Skeletal muscle satellite cell (primary cell): ENCODE data around the gene TICAM1.
"Not testable (repeated sequence)": the region's sequence is repeated elsewhere in the genome, so short reads cannot be mapped to it uniquely, and the experiment has no call there.

Experiments used
- H3K27me3 ChIP-seq: 2 replicates; pipeline ENCODE4 v1.7.0; 2013; ENCODE audit warnings: low read length; ENCODE audit not compliant: control insufficient read depth, insufficient read depth
- H3K36me3 ChIP-seq: 2 replicates; pipeline ENCODE4 v1.7.0; 2013; ENCODE audit warnings: mild to moderate bottlenecking, control low read depth, low read length; ENCODE audit not compliant: insufficient read depth
- H3K4me1 ChIP-seq: 2 replicates; pipeline ENCODE4 v1.7.0; 2013; ENCODE audit warnings: low read length; ENCODE audit not compliant: control insufficient read depth, insufficient read depth
- H3K4me2 ChIP-seq: 2 replicates; pipeline ENCODE4 v1.7.0; 2013; ENCODE audit warnings: mild to moderate bottlenecking, low read length
- H3K4me3 ChIP-seq: 2 replicates; pipeline ENCODE4 v1.7.0; 2013; ENCODE audit warnings: low read length
- H3K9ac ChIP-seq: 2 replicates; pipeline ENCODE4 v1.7.0; 2013; ENCODE audit warnings: mild to moderate bottlenecking, low read depth, low read length, moderate library complexity
- H3K9me3 ChIP-seq: replicated peaks from 2 replicates; pipeline ENCODE4 v1.7.0; 2013; ENCODE audit warnings: mild to moderate bottlenecking, control low read depth, low read length

TICAM1 gene

DNA sequence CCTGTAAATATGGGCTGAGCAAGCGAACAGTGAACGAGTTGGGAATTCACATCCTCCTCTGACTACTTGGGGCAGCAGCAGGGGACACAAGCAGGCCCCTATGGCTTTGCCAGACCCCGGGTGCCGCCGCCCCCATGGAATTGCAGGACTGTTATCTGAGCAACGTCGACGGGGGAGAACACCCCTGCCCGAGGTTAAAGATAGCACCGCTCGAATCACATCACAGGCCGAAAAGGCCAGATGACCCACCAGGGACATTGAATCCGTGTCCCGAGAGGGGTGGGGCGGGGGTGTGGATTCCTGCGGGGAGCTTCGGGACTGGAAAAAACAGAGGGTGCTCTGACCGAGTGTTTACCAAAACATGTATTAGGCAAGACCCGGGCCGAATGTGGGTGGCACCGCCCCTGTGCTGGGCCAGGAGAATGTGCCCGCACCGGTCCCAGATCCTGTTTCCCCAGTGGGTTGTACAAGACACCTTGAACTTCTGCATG, 30.9 kb downstream of the TICAM1 start:
- H3K4me2 ChIP-seq: no peak overlapping the region
- no peaks in the 10 kb centered on the region for H3K4me1 ChIP-seq
- H3K4me3 ChIP-seq: no peak overlapping the region
- no peaks in the 10 kb centered on the region for H3K9me3 ChIP-seq
- peaks cover 14% of the 10 kb centered on the region for H3K36me3 ChIP-seq
- H3K27me3 ChIP-seq: no peaks in the 10 kb centered on the region
- H3K9ac ChIP-seq: no peak overlapping the region

DNA sequence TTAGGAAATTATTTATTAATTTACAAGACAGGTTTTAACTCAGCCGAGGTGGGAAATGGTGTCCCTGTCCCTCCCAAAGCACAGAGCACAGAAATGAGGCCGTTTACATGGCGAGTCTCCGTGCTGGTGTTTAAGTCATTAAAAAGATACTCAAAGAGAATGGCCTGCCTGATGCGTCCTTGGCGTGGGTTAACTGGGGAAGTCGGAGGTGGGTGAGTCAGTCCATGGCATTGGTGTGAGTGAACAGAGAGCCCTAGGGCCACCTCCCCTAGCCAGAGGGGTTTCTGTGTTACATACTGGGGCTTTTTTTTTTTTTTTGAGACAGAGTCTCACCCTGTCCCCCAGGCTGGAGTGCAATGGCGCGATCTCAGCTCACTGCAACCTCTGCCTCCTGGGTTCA, 36.1 kb downstream of the TICAM1 start:
- Histone ChIP-seq H3K4me2 (peak overlapping the region; percentile 42), H3K4me3 (no peak overlapping the region), H3K9ac (no peak overlapping the region), H3K4me1 (peaks cover 26% of the 10 kb centered on the region), H3K36me3 (peaks cover 41% of the 10 kb centered on the region), H3K27me3 (no peaks in the 10 kb centered on the region), H3K9me3 (no peaks in the 10 kb centered on the region)

DNA sequence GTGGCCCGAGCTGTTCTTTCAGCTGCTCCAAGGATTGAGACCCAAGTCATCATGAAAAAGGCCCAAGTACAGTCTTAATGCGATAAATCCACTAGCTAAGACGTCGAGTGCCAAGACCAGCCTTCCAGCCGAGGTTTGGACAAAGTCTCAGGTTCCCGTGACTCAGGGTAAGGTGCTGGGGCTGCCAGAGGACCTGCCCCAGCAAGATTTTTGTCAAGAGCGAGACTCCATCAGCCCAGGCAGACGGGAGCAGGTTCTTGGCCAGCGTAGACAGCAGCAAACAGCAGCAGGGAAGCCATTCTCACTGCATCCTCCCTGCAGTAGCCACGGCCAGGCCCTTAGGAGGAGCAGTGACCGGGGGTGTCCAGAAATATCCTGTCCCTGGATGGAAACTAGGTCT, 36.5 kb downstream of the TICAM1 start:
- no peaks in the 10 kb centered on the region for H3K27me3 ChIP-seq
- peaks cover 26% of the 10 kb centered on the region for H3K4me1 ChIP-seq
- H3K4me3 ChIP-seq: no peak overlapping the region
- no peak overlapping the region for H3K9ac ChIP-seq
- peaks cover 41% of the 10 kb centered on the region for H3K36me3 ChIP-seq
- no peaks in the 10 kb centered on the region for H3K9me3 ChIP-seq
- peak overlapping the region; percentile 42 for H3K4me2 ChIP-seq

DNA sequence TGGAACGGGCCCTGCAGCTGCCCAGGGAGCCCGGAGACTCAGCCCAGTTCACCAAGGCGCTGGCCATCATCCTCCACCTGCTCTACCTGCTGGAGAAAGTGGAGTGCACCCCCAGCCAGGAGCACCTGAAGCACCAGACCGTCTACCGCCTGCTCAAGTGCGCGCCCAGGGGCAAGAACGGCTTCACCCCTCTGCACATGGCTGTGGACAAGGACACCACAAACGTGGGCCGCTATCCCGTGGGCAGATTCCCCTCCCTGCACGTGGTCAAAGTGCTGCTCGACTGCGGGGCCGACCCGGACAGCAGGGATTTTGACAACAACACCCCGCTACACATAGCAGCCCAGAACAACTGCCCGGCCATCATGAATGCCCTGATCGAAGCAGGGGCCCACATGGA, 38.2 kb downstream of the TICAM1 start:
- H3K4me1 ChIP-seq: peaks cover 26% of the 10 kb centered on the region
- peak overlapping the region; percentile 91 for H3K4me3 ChIP-seq
- H3K4me2 ChIP-seq: peak overlapping the region; percentile 97
- not testable (repeated sequence) for H3K27me3 ChIP-seq, H3K9ac ChIP-seq, H3K9me3 ChIP-seq
- peaks cover 38% of the 10 kb centered on the region for H3K36me3 ChIP-seq

DNA sequence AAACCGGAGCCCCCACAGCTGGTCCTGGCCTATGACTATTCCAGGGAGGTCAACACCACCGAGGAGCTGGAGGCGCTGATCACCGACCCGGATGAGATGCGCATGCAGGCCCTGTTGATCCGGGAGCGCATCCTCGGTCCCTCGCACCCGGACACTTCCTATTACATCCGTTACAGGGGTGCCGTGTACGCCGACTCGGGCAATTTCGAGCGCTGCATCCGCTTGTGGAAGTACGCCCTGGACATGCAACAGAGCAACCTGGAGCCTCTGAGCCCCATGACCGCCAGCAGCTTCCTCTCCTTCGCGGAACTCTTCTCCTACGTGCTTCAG, 38.7 kb downstream of the TICAM1 start:
- H3K4me2 ChIP-seq: peak overlapping the region; percentile 97
- H3K9ac ChIP-seq: peak overlapping the region; percentile 93
- not testable (repeated sequence) for H3K9me3 ChIP-seq, H3K27me3 ChIP-seq
- H3K4me1 ChIP-seq: peaks cover 26% of the 10 kb centered on the region
- H3K36me3 ChIP-seq: peaks cover 38% of the 10 kb centered on the region
- peak overlapping the region; percentile 91 for H3K4me3 ChIP-seq

DNA sequence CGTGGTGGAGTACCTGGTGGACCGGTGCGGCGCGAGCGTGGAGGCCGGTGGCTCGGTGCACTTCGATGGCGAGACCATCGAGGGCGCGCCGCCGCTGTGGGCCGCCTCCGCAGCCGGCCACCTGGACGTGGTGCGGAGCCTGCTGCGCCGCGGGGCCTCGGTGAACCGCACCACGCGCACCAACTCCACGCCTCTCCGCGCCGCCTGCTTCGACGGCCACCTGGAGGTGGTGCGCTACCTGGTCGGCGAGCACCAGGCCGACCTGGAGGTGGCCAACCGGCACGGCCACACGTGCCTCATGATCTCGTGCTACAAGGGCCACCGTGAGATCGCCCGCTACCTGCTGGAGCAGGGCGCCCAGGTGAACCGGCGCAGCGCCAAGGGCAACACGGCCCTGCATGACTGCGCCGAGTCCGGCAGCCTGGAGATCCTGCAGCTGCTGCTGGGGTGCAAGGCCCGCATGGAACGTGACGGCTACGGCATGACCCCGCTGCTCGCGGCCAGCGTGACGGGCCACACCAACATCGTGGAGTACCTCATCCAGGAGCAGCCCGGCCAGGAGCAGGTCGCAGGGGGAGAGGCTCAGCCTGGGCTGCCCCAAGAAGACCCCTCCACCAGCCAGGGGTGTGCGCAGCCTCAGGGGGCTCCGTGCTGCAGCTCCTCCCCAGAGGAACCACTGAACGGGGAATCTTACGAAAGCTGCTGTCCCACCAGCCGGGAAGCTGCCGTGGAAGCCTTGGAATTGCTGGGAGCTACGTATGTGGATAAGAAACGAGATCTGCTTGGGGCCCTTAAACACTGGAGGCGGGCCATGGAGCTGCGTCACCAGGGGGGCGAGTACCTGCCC, 39.3 kb downstream of the TICAM1 start:
- H3K9ac ChIP-seq: peak overlapping the region; percentile 93
- not testable (repeated sequence) for H3K27me3 ChIP-seq, H3K9me3 ChIP-seq
- peak overlapping the region; percentile 97 for H3K4me2 ChIP-seq
- peaks cover 38% of the 10 kb centered on the region for H3K36me3 ChIP-seq
- H3K4me3 ChIP-seq: peak overlapping the region; percentile 91
- peaks cover 26% of the 10 kb centered on the region for H3K4me1 ChIP-seq

DNA sequence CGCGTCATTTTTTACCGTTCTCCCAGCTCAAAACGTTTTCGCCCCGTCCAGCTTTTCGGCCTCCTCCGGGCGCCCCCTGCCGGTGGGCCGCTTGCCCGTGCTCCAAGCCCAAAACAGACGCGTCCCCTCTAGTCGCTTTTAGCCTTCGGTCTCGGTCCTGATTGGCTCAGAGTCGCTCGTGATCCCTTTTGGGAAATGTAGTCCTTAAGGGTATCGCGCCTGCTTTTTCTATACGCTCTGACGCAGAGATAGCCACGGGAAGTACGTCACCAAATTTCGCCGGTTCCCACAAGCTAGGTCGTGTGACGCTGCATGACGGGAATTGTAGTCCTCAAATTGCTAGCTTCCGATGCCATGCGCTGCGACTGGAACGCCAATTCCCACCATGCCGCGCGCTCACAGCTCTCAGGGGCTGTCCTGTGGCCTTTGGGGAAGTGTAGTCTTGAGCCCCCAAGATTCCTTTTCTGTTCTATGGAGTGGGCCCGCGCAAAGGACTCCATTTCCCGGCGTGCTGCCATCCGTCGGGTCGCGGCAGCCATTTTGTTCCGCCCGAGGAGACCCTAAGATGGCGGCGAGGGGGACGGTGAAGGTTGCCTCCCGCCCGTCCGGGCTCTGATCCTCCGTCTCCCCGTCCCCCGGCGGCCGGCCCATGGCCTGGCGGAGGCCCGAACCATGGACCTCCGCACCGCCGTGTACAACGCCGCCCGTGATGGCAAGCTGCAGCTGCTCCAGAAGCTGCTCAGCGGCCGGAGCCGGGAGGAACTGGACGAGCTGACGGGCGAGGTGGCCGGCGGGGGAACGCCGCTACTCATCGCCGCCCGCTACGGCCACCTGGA, 40.1 kb downstream of the TICAM1 start, which contains the start of gene FEM1A:
TSS of gene FEM1A (plus strand) at position 552 of the 836 bp plus-strand sequence. CDS start at position 673, 121 bp downstream.
- no peaks in the 10 kb centered on the region for H3K9me3 ChIP-seq
- no peaks in the 10 kb centered on the region for H3K27me3 ChIP-seq
- H3K36me3 ChIP-seq: peaks cover 32% of the 10 kb centered on the region
- peaks cover 26% of the 10 kb centered on the region for H3K4me1 ChIP-seq
- H3K4me3 ChIP-seq: peak within 1 kb of the TSS; percentile 91
- peak within 1 kb of the TSS; percentile 97 for H3K4me2 ChIP-seq
- peak within 1 kb of the TSS; percentile 93 for H3K9ac ChIP-seq

DNA sequence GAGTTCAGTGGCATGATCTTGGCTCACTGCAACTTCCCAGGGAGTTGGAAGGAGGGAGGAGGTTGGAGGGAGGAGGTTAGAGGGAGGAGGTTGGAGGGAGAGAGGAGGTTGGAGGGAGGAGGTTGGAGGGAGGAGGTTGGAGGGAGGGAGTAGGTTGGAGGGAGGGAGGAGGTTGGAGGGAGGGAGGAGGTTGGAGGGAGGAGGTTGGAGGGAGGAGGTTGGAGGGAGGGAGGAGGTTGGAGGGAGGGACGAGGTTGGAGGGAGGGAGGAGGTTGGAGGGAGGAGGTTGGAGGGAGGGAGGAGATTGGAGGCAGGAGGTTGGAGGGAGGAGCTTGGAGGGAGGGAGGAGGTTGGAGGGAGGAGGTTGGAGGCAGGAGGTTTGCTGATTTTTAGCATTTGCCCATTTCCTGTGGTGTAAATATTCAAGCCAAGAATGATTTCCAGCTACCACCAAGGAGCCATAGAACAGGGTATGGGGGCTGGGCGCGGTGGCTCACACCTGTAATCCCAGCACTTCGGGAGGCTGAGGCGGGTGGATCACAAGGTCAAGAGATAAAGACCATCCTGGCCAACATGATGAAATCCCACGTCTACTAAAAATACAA, 45.0 kb downstream of the TICAM1 start:
- H3K4me2 ChIP-seq: not testable (repeated sequence)

DNA sequence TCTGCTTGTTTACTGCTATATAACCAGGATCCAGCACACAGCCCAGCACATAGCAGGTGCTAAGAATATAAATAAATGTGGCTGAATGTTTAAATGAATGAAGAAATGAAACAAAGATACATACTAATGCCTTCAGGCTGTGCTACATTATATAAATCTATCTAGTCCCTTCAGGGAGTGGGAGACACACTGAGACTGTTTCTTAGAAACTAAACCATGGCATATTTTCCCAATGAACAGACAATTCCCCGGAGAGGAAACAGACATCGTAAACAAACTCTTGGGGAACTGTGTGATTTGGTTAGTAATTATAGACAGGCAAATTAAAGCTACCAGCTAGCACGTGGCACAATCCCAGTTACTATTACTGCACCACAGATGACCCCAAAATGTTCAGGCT, 49.7 kb downstream of the TICAM1 start:
- Histone ChIP-seq H3K27me3 (peaks cover 24% of the 10 kb centered on the region), H3K9me3 (no peaks in the 10 kb centered on the region), H3K4me3 (no peak overlapping the region)

More for the DNA sequence above, 45.0 kb downstream of the TICAM1 start:
- not testable (repeated sequence) for H3K9me3 ChIP-seq, H3K4me3 ChIP-seq, H3K9ac ChIP-seq, H3K4me1 ChIP-seq, H3K36me3 ChIP-seq
- H3K27me3 ChIP-seq: peaks cover 18% of the 10 kb centered on the region

DNA sequence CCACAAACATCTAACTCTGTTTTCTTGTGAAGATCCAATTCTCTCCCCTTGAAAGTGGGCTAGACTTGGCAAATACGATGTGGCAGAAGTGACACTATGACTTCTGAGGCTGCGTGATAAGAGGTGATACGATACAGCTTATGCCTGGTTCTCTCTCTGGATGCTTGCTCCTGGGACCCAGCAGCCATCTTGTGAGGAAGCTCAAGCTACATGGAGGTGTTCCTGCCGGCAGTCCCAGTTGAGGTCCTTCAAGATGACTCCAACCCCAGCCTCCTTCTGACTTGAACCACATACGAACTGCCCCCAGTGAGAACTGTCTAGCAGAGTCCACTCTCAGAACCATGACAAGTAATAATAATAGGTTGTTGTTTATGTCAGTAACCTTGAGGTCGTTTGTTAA, 50.7 kb downstream of the TICAM1 start:
- Histone ChIP-seq H3K9ac (no peak overlapping the region), H3K27me3 (peaks cover 26% of the 10 kb centered on the region), H3K9me3 (peaks cover 1% of the 10 kb centered on the region), H3K36me3 (no peaks in the 10 kb centered on the region), H3K4me3 (no peak overlapping the region), H3K4me1 (no peaks in the 10 kb centered on the region), H3K4me2 (no peak overlapping the region)

More for the DNA sequence above, 49.7 kb downstream of the TICAM1 start:
- Histone ChIP-seq H3K4me2 (no peak overlapping the region), H3K9ac (no peak overlapping the region), H3K4me1 (no peaks in the 10 kb centered on the region), H3K36me3 (no peaks in the 10 kb centered on the region)

DNA sequence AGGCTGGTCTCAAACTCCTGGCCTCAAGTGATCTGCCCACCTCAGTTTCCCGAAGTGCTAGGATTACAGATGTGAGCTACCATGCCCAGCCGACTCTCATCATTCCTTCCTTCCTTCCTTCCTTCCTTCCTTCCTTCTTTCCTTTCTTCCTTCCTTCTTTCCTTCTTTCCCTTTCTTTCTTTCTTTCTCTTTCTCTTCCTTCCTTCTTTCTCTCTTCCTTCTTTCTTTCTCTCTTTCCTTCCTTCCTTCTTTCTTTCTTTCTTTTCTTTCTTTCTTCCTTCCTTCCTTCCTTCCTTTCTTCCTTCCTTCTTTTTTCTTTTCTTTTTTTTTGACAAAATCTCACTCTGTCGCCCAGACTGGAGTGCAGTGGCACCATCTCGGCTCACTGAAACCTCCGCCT, 53.4 kb downstream of the TICAM1 start:
- not testable (repeated sequence) for H3K4me1 ChIP-seq, H3K4me2 ChIP-seq, H3K9ac ChIP-seq, H3K4me3 ChIP-seq, H3K9me3 ChIP-seq, H3K36me3 ChIP-seq
- peaks cover 24% of the 10 kb centered on the region for H3K27me3 ChIP-seq
